OCI-LY3 (cell line): ENCODE measurements around the gene STAT4.

Experiments
- EZH2phosphoT487 ChIP-seq: fragments of 200-600 bp; shearing (Covaris generic); IDR thresholded peaks from 2 replicates; pipeline ENCODE4 v1.6.1; 2018; ENCODE audit warnings: antibody characterized with exemption, mixed run types, low read depth
- TF ChIP-seq, protein P1 (sequence below): fragments of 200-600, 300-600 bp; sonication (generic); IDR thresholded peaks from 2 replicates; pipeline ENCODE4 v1.5.1; 2014; ENCODE audit warnings: antibody characterized with exemption, low read length, low read depth

DNA sequence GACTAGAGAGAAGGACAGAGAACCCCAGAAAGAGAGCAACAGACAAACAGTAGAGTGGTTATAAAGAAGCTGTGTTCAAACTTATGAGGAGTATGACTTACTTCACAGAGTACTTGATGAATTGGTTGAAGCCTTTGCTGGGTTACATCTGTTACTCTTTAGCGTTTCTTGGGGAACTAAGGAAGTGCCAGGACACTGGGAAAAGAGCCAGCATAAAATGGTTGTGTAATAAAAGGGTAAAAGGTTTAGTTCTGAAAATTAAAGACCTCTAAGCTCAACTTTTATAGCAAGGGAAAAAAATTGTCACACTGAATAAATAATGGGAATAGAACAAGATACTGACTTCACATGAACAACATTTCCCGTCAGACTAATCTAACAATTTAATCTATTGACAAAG lies 17.0 kb upstream of the STAT4 start:
- TF ChIP-seq, protein P1, sequence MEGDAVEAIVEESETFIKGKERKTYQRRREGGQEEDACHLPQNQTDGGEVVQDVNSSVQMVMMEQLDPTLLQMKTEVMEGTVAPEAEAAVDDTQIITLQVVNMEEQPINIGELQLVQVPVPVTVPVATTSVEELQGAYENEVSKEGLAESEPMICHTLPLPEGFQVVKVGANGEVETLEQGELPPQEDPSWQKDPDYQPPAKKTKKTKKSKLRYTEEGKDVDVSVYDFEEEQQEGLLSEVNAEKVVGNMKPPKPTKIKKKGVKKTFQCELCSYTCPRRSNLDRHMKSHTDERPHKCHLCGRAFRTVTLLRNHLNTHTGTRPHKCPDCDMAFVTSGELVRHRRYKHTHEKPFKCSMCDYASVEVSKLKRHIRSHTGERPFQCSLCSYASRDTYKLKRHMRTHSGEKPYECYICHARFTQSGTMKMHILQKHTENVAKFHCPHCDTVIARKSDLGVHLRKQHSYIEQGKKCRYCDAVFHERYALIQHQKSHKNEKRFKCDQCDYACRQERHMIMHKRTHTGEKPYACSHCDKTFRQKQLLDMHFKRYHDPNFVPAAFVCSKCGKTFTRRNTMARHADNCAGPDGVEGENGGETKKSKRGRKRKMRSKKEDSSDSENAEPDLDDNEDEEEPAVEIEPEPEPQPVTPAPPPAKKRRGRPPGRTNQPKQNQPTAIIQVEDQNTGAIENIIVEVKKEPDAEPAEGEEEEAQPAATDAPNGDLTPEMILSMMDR, result no peak
- TF ChIP-seq EZH2phosphoT487, result no peak
